WTC11 (cell line): ENCODE measurements around the gene PPP6R3. TPM values are rescaled to one million over a fixed set of nuclear protein-coding genes. Genes with fewer than 3 reads are reported as not detected.

Experiments
- ATAC-seq: fragments of 200-7000 bp; cut with Tn5 transposase; 2 replicates; pipeline ENCODE4 v1.10.0; 2021; ENCODE audit warnings: mild to moderate bottlenecking, moderate library complexity
- CTCF ChIA-PET: fragments of 300-600 bp; sonication (Branson Sonifier 250); formaldehyde crosslinking; loops from one replicate; lab custom pipeline; 2021; ENCODE audit warnings: antibody characterized with exemption; lab: Charles Lee
- POLR2A ChIA-PET: fragments of 350-600 bp; sonication (Branson Sonifier 250); formaldehyde crosslinking; loops from one replicate; lab custom pipeline; 2021; ENCODE audit warnings: antibody characterized with exemption; lab: Charles Lee
- DNase-seq: peaks from one replicate; pipeline ENCODE4 v3.0.0; 2021; ENCODE audit warnings: low spot score
- H3K27ac Mint-ChIP-seq: 2 replicates; pipeline ENCODE4 v1.8.0; 2021; ENCODE audit warnings: mixed read lengths
- H3K27me3 Mint-ChIP-seq: 2 replicates; pipeline ENCODE4 v1.8.0; 2021; ENCODE audit warnings: low read depth, mild to moderate bottlenecking, moderate library complexity, mixed read lengths
- H3K36me3 Mint-ChIP-seq: 2 replicates; pipeline ENCODE4 v1.8.0; 2021; ENCODE audit warnings: mixed read lengths
- H3K4me1 Mint-ChIP-seq: 2 replicates; pipeline ENCODE4 v1.8.0; 2022; ENCODE audit warnings: mixed read lengths
- H3K4me3 Mint-ChIP-seq: 2 replicates; pipeline ENCODE4 v1.8.0; 2021; ENCODE audit warnings: mild to moderate bottlenecking, moderate library complexity, mixed read lengths
- H3K9me3 Mint-ChIP-seq: 2 replicates; pipeline ENCODE4 v1.8.0; 2021; ENCODE audit warnings: mixed read lengths
- GRHL2 ChIP-seq: fragments of 250-450 bp; sonication (Bioruptor Pico); IDR thresholded peaks from 2 replicates; pipeline ENCODE4 v1.8.0; 2022; ENCODE audit warnings: mild to moderate bottlenecking, moderate library complexity; ENCODE audit not compliant: insufficient replicate concordance, severe bottlenecking
- HMGA2 ChIP-seq: fragments of 250-450 bp; sonication (Bioruptor Pico); IDR thresholded peaks from 2 replicates; pipeline ENCODE4 v1.4.0; 2021; ENCODE audit warnings: mild to moderate bottlenecking, moderate library complexity
- HMGXB4 ChIP-seq: sonication (generic); formaldehyde crosslinking; IDR thresholded peaks from 2 replicates; pipeline ENCODE4 v1.8.1; 2023; ENCODE audit warnings: mild to moderate bottlenecking, moderate library complexity, missing genetic modification reagents
- NR1H2 ChIP-seq: sonication (generic); formaldehyde crosslinking; IDR thresholded peaks from 2 replicates; pipeline ENCODE4 v1.9.0; 2021; ENCODE audit warnings: mild to moderate bottlenecking, moderate library complexity, missing genetic modification reagents
- NR3C1 ChIP-seq: sonication (generic); formaldehyde crosslinking; conservative IDR thresholded peaks from 2 replicates; pipeline ENCODE4 v1.8.1; 2023; ENCODE audit warnings: low read depth, mild to moderate bottlenecking, missing genetic modification reagents
- PRDM15 ChIP-seq: sonication (generic); formaldehyde crosslinking; IDR thresholded peaks from 2 replicates; pipeline ENCODE4 v1.8.0; 2022; ENCODE audit warnings: missing genetic modification reagents
- TCF7 ChIP-seq: sonication (generic); formaldehyde crosslinking; IDR thresholded peaks from 2 replicates; pipeline ENCODE4 v1.8.0; 2022; ENCODE audit warnings: mild to moderate bottlenecking, low read depth, missing genetic modification reagents, moderate library complexity
- TP53 ChIP-seq: sonication (generic); formaldehyde crosslinking; IDR thresholded peaks from 2 replicates; pipeline ENCODE4 v1.8.1; 2023; ENCODE audit warnings: mild to moderate bottlenecking, missing genetic modification reagents
- ZNF121 ChIP-seq: sonication (generic); formaldehyde crosslinking; IDR thresholded peaks from 2 replicates; pipeline ENCODE4 v1.8.0; 2023; ENCODE audit warnings: missing genetic modification reagents
- ZNF219 ChIP-seq: sonication (generic); formaldehyde crosslinking; IDR thresholded peaks from 2 replicates; pipeline ENCODE4 v1.8.0; 2023; ENCODE audit warnings: missing genetic modification reagents, mild to moderate bottlenecking, borderline replicate concordance
- ZNF396 ChIP-seq: fragments of 250-450 bp; sonication (Bioruptor Pico); IDR thresholded peaks from 2 replicates; pipeline ENCODE4 v1.8.0; 2021; ENCODE audit warnings: mild to moderate bottlenecking, moderate library complexity, borderline replicate concordance
- ZNF416 ChIP-seq: fragments of 250-450 bp; sonication (Bioruptor Pico); IDR thresholded peaks from 2 replicates; pipeline ENCODE4 v1.9.0; 2021; ENCODE audit warnings: mild to moderate bottlenecking, inconsistent platforms
- total RNA-seq: library from RNA; stranded (reverse); gene quantifications from 3 replicates; pipeline ENCODE4 v1.2.3, GENCODE V29; 2021
- TF ChIP-seq, protein P1 (sequence below): sonication (generic); formaldehyde crosslinking; IDR thresholded peaks from 2 replicates; pipeline ENCODE4 v1.8.0; 2022; ENCODE audit warnings: mild to moderate bottlenecking, missing genetic modification reagents
- TF ChIP-seq, protein P2 (sequence below): fragments of 200-600 bp; IDR thresholded peaks from 2 replicates; pipeline ENCODE4 v1.8.0; 2022; ENCODE audit warnings: antibody characterized with exemption

PPP6R3 gene
- total RNA-seq, 1 experiment from 2014 or later, result 138 TPM

GRCh38 chr11:68641880-68642279, 181.3 kb downstream of the PPP6R3 start:
- ATAC-seq, result no peak
- POLR2A ChIA-PET, result no interaction called here
- H3K4me1 Mint-ChIP-seq, result peaks cover 41% of the 10 kb centered on the region
- DNase-seq, result no peak
- H3K27me3 Mint-ChIP-seq, result no peaks in the 10 kb centered on the region
- no peak overlapping the region for H3K27ac Mint-ChIP-seq
- H3K4me3 Mint-ChIP-seq, result no peak overlapping the region
- peaks cover 15% of the 10 kb centered on the region for H3K36me3 Mint-ChIP-seq
- no peak for TF ChIP-seq GRHL2 (CRISPR knock-in tag)
- no peak for TF ChIP-seq NR1H2 (CRISPR knock-in tag)
- TF ChIP-seq, protein P1, sequence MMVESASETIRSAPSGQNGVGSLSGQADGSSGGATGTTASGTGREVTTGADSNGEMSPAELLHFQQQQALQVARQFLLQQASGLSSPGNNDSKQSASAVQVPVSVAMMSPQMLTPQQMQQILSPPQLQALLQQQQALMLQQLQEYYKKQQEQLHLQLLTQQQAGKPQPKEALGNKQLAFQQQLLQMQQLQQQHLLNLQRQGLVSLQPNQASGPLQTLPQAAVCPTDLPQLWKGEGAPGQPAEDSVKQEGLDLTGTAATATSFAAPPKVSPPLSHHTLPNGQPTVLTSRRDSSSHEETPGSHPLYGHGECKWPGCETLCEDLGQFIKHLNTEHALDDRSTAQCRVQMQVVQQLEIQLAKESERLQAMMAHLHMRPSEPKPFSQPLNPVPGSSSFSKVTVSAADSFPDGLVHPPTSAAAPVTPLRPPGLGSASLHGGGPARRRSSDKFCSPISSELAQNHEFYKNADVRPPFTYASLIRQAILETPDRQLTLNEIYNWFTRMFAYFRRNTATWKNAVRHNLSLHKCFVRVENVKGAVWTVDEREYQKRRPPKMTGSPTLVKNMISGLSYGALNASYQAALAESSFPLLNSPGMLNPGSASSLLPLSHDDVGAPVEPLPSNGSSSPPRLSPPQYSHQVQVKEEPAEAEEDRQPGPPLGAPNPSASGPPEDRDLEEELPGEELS (CRISPR knock-in tag), result no peak
- CTCF ChIA-PET, result interaction anchor here (0.6 to 2.2 kb wide), 3 partner anchors 36 to 157 kb away, joined by 3 to 7 read pairs (median 6); no protein-coding TSS in a partner anchor
- H3K9me3 Mint-ChIP-seq, result peaks cover 13% of the 10 kb centered on the region

DNA sequence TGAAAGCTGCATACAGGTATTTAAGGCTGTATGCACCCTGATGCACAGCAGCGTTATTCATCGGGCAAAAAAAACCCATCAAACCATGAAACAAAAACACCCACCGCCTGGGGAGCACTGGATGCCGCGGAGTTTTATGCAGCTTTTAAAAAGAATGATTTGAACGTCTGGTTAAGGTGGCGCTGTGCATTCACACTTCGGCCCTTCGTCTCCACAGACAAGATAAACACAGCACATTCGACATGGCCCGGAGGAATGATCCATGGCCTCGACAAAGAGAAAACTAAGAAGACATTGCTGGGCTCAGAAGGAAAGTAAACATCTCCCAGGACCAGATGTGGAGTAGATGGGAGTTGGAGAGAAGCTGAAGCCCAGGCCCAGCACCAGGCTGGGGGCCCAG, 183.0 kb downstream of the PPP6R3 start:
- no peak for ATAC-seq
- TF ChIP-seq ZNF121 (no peak), NR1H2 (CRISPR knock-in tag) (no peak), PRDM15 (CRISPR knock-in tag) (no peak), ZNF416 (CRISPR knock-in tag) (no peak), HMGA2 (CRISPR knock-in tag) (no peak), HMGXB4 (CRISPR knock-in tag) (no peak), TP53 (CRISPR knock-in tag) (no peak)
- TF ChIP-seq, all 79 proteins: peak for 0
- H3K36me3 Mint-ChIP-seq, result peaks cover 22% of the 10 kb centered on the region
- peaks cover 21% of the 10 kb centered on the region for H3K9me3 Mint-ChIP-seq
- no peaks in the 10 kb centered on the region for H3K27me3 Mint-ChIP-seq
- CTCF ChIA-PET, result interaction anchor here (0.7 to 2.2 kb wide), 4 partner anchors 11 to 434 kb away, joined by 3 to 7 read pairs (median 4); no protein-coding TSS in a partner anchor
- H3K4me3 Mint-ChIP-seq, result no peak overlapping the region
- H3K4me1 Mint-ChIP-seq, result peaks cover 30% of the 10 kb centered on the region
- POLR2A ChIA-PET, result no interaction called here
- no peak overlapping the region for H3K27ac Mint-ChIP-seq
- no peak for DNase-seq

GRCh38 chr11:68646832-68647231, 186.3 kb downstream of the PPP6R3 start:
- Mint-ChIP-seq H3K27ac (no peak overlapping the region), H3K9me3 (peaks cover 21% of the 10 kb centered on the region), H3K4me1 (peaks cover 22% of the 10 kb centered on the region), H3K27me3 (no peaks in the 10 kb centered on the region), H3K4me3 (no peak overlapping the region), H3K36me3 (peaks cover 22% of the 10 kb centered on the region)
- ChIA-PET POLR2A (no interaction called here), CTCF (no interaction called here)
- TF ChIP-seq TCF7 (CRISPR knock-in tag) (no peak), NR3C1 (CRISPR knock-in tag) (no peak), HMGXB4 (CRISPR knock-in tag) (no peak), ZNF396 (CRISPR knock-in tag) (no peak), ZNF219 (CRISPR knock-in tag) (no peak), NR1H2 (CRISPR knock-in tag) (no peak)
- TF ChIP-seq, protein P2, sequence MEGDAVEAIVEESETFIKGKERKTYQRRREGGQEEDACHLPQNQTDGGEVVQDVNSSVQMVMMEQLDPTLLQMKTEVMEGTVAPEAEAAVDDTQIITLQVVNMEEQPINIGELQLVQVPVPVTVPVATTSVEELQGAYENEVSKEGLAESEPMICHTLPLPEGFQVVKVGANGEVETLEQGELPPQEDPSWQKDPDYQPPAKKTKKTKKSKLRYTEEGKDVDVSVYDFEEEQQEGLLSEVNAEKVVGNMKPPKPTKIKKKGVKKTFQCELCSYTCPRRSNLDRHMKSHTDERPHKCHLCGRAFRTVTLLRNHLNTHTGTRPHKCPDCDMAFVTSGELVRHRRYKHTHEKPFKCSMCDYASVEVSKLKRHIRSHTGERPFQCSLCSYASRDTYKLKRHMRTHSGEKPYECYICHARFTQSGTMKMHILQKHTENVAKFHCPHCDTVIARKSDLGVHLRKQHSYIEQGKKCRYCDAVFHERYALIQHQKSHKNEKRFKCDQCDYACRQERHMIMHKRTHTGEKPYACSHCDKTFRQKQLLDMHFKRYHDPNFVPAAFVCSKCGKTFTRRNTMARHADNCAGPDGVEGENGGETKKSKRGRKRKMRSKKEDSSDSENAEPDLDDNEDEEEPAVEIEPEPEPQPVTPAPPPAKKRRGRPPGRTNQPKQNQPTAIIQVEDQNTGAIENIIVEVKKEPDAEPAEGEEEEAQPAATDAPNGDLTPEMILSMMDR, result no peak
- ATAC-seq (no peak), DNase-seq (no peak)
